K562 (cell line): ENCODE data around the gene PPP2R1A. TPM values are rescaled to one million over a fixed set of nuclear protein-coding genes. Genes with fewer than 3 reads are reported as not detected.

Source experiments
- CBX5 ChIP-seq: IDR thresholded peaks from 2 replicates; pipeline ENCODE4 v1.6.1; 2014; ENCODE audit warnings: low read depth, borderline replicate concordance
- GABPB1 ChIP-seq: sonication (generic); formaldehyde crosslinking; IDR thresholded peaks from 2 replicates; pipeline ENCODE4 v1.8.0; 2022; ENCODE audit warnings: mild to moderate bottlenecking, missing genetic modification reagents
- NFE2 ChIP-seq: IDR thresholded peaks from 2 replicates; pipeline ENCODE4 v1.6.1; 2014; ENCODE audit warnings: antibody characterized with exemption, low read depth
- NR2C1 ChIP-seq, 2 experiments: fragments of 450-650 bp; IDR thresholded peaks; 2 replicates each; pipeline ENCODE4 v1.6.1; 2017; ENCODE audit warnings: mild to moderate bottlenecking in 2 of 2, antibody characterized with exemption in 1 of 2, inconsistent platforms in 1 of 2, missing compliant biosample characterization in 1 of 2, missing genetic modification characterization in 1 of 2
- RNF2 ChIP-seq: sonication (generic); IDR thresholded peaks from 2 replicates; pipeline ENCODE4 v1.6.1; 2016
- TEAD4 ChIP-seq, 2 experiments: sonication (generic) in 1 of 2; formaldehyde crosslinking in 1 of 2; IDR thresholded peaks; 2 replicates each; pipeline versions ENCODE4 v1.6.1 to v1.8.0; 2012 to 2022; ENCODE audit warnings: borderline replicate concordance in 1 of 2, inconsistent platforms in 1 of 2, low read length in 1 of 2, mild to moderate bottlenecking in 1 of 2, missing genetic modification reagents in 1 of 2
- VEZF1 ChIP-seq: fragments of 200-800 bp; sonication (Bioruptor generic); IDR thresholded peaks from 2 replicates; pipeline ENCODE4 v1.6.1; 2017; ENCODE audit warnings: missing genetic modification characterization, missing compliant biosample characterization
- ZC3H8 ChIP-seq: fragments of 450-650 bp; IDR thresholded peaks from 2 replicates; pipeline ENCODE4 v1.6.1; 2017
- ZNF511 ChIP-seq: sonication (generic); formaldehyde crosslinking; IDR thresholded peaks from 2 replicates; pipeline ENCODE4 v1.8.0; 2022; ENCODE audit warnings: mild to moderate bottlenecking, missing genetic modification reagents
- ZNF518B ChIP-seq: fragments of 250-450 bp; sonication (Bioruptor Pico); IDR thresholded peaks from 2 replicates; pipeline ENCODE4 v1.5.0; 2021; ENCODE audit warnings: mild to moderate bottlenecking, moderate library complexity
- ZNF717 ChIP-seq: fragments of 250-450 bp; sonication (Bioruptor Pico); IDR thresholded peaks from 2 replicates; pipeline ENCODE4 v1.5.0; 2021
- polyA plus RNA-seq, 8 experiments: library from polyadenylated mRNA; depleted of rRNA in 4 of 8; stranded (reverse) in 5 of 8; unstranded in 3 of 8; fragments of >200 nt; fragmentation: Nextera tagmentation in 2 of 8; fragmentation: Illumina TruSeq in 1 of 8; extraction: Ambion mirVana in 2 of 8; extraction: Trizol in 1 of 8; gene quantifications; 2 replicates each; pipeline versions ENCODE4 v1.2.1 to v1.2.3, GENCODE V29; 2011 to 2014; ENCODE audit warnings: inconsistent platforms in 1 of 8, missing spikeins in 1 of 8
- total RNA-seq, 7 experiments: library from RNA; depleted of rRNA in 6 of 7; stranded (reverse); fragments of >200 nt in 6 of 7; fragmentation: Illumina TruSeq in 2 of 7; extraction: Trizol in 2 of 7; gene quantifications; 2 replicates each; pipeline versions ENCODE4 v1.2.1 to v1.2.3, GENCODE V29; 2011 to 2021; ENCODE audit warnings: low replicate concordance in 1 of 7

The PPP2R1A gene
- total and polyA plus RNA-seq, 9 of the 15 experiments (the other 6 are each of a cell fraction or from before 2014, with no cell fraction given) = 10.1 to 211 (median 70.1) TPM

- no peak for TF ChIP-seq GABPB1
- TF ChIP-seq RNF2 = no peak
- TF ChIP-seq ZNF518B (CRISPR knock-in tag) = no peak
- no peak for TF ChIP-seq ZNF717 (CRISPR knock-in tag)
- peak; percentile 48; the same call in 1 of the 2 replicates for TF ChIP-seq VEZF1 (CRISPR knock-in tag)
- TF ChIP-seq CBX5 = no peak
- no peak for TF ChIP-seq NFE2
- no peak for TF ChIP-seq ZC3H8
- TF ChIP-seq TEAD4 (IDR thresholded peaks at IDR 0.05; ENCODE audit: low read length) = no peak
- no peak for TF ChIP-seq TEAD4 (CRISPR knock-in tag; IDR thresholded peaks at IDR 0.05; ENCODE audit: borderline replicate concordance)
- TF ChIP-seq NR2C1 (IDR thresholded peaks at IDR 0.05) = peak; percentile 63
- TF ChIP-seq NR2C1 (tag; IDR thresholded peaks at IDR 0.05) = peak; percentile 45
- TF ChIP-seq ZNF511 (CRISPR knock-in tag) = no peak
These were observed 18.3 kb upstream of the PPP2R1A start, which contains the start of gene ZNF836 (continued) for GRCh38 chr19:52171321-52172169.
